Spleen (tissue), 13 donors: ENCODE measurements around the gene HHLA2. TPM values are rescaled to one million over a fixed set of nuclear protein-coding genes. Genes with fewer than 3 reads are reported as not detected.

Experiments
- DNase-seq: peaks from one replicate; pipeline ENCODE4 v3.0.0-alpha.2; 2020
- H3K27ac ChIP-seq, 8 donors: fragments of 200-600 bp; sonication (generic) in 7 of 8; 1 replicate in 4 of 8; 2 replicates in 4 of 8; pipeline versions ENCODE4 v1.5.0 to v1.8.0; 2016 to 2021; ENCODE audit warnings: inconsistent platforms in 4 of 8, mild to moderate bottlenecking in 4 of 8, moderate library complexity in 1 of 8
- H3K27me3 ChIP-seq, 7 donors: fragments of 200-600 bp; sonication (generic) in 6 of 7; replicated peaks in 1 of 7; 1 replicate in 4 of 7; 2 replicates in 3 of 7; pipeline versions ENCODE4 v1.5.0 to v1.8.0; 2016 to 2021; ENCODE audit warnings: inconsistent platforms in 3 of 7, mild to moderate bottlenecking in 1 of 7
- H3K36me3 ChIP-seq, 6 donors: fragments of 200-600 bp; sonication (generic) in 5 of 6; 1 replicate in 4 of 6; 2 replicates in 2 of 6; pipeline versions ENCODE4 v1.5.0 to v1.8.0; 2016 to 2021; ENCODE audit warnings: inconsistent platforms in 2 of 6
- H3K4me1 ChIP-seq, 6 donors: fragments of 200-600 bp; sonication (generic) in 5 of 6; 1 replicate in 3 of 6; 2 replicates in 3 of 6; pipeline versions ENCODE4 v1.5.0 to v1.8.0; 2016 to 2021; ENCODE audit warnings: inconsistent platforms in 3 of 6
- H3K4me3 ChIP-seq, 8 donors: fragments of 200-600 bp; sonication (generic) in 7 of 8; 1 replicate in 4 of 8; 2 replicates in 4 of 8; pipeline versions ENCODE4 v1.5.0 to v1.8.0; 2016 to 2021; ENCODE audit warnings: inconsistent platforms in 4 of 8, mild to moderate bottlenecking in 4 of 8, moderate library complexity in 2 of 8
- H3K9me3 ChIP-seq, 8 donors: fragments of 200-600 bp; sonication (generic) in 7 of 8; 1 replicate in 4 of 8; 2 replicates in 4 of 8; pipeline versions ENCODE4 v1.5.0 to v1.8.0; 2016 to 2021; ENCODE audit warnings: inconsistent platforms in 4 of 8
- POLR2A ChIP-seq, 3 donors: fragments of 450-650 bp; IDR thresholded peaks; one replicate each; pipeline ENCODE4 v1.5.1; 2017; ENCODE audit warnings: antibody characterized with exemption in 3 of 3, mild to moderate bottlenecking in 1 of 3
- POLR2AphosphoS5 ChIP-seq, 3 donors: sonication (generic); formaldehyde crosslinking; IDR thresholded peaks; one replicate each; pipeline ENCODE4 v1.5.1; 2017; ENCODE audit warnings: antibody characterized with exemption in 3 of 3
- WGBS, 5 donors: extraction: QIAGEN DNeasy Blood & Tissue Kit in 3 of 5; methylation state at CpG; one replicate each; pipeline versions ENCODE4 v1.1.5 to v1.1.7; 2013 to 2018; 5-methylcytosine and 5-hydroxymethylcytosine counted together
- intact Hi-C: fragments of 100-400 bp; cut with DNase I; formaldehyde crosslinking; loops from one replicate; pipeline ENCODE4 v1.15.0; 2023; ENCODE audit warnings: low total_unique reads
- long read RNA-seq, 2 donors: transcript quantifications; one replicate each; lab custom pipeline, GENCODE V29; 2026
- polyA plus RNA-seq, 3 donors: library from polyadenylated mRNA; stranded (reverse); fragments of 200-250 nt; gene quantifications; one replicate each; pipeline ENCODE4 v1.2.1, GENCODE V29; 2013
- total RNA-seq, 7 donors: library from RNA; depleted of rRNA in 3 of 7; stranded (reverse); fragments of >200 nt in 3 of 7; fragmentation: NEBNext Ultra II Directional in 4 of 7; extraction: Animal tissue kit (Norgen Biotek cat#: 25700) in 4 of 7; gene quantifications; one replicate each; pipeline versions ENCODE4 v1.1.0 to v1.2.1, GENCODE V29; 2016 to 2021
- TF ChIP-seq, protein P1 (sequence below), 11 experiments: fragments of 200-600 bp in 7 of 11; fragments of 450-650 bp in 4 of 11; sonication (generic) in 4 of 11; IDR thresholded peaks in 8 of 11; conservative IDR thresholded peaks in 3 of 11; 1 replicate in 7 of 11; 2 replicates in 4 of 11; pipeline versions ENCODE4 v1.4.0 to v1.8.0; 2016 to 2021; ENCODE audit warnings: antibody characterized with exemption in 11 of 11, inconsistent platforms in 4 of 11, mild to moderate bottlenecking in 1 of 11
- donor health status: healthy with polysubstance abuse.
- donor health status: DM: no; HTN: no; CAD: no; lungs with moderate emphysema.
- donor health status: DM: no; HTN: no; CAD: no.
- donor health status: Bipolar disorder and iron deficiency.
- donor health status: healthy.
- donor health status: DM: no; HTN: no; CAD: no.
- donor health status: DM: yes; HTN: yes; CAD: no.

The HHLA2 gene, protein sequence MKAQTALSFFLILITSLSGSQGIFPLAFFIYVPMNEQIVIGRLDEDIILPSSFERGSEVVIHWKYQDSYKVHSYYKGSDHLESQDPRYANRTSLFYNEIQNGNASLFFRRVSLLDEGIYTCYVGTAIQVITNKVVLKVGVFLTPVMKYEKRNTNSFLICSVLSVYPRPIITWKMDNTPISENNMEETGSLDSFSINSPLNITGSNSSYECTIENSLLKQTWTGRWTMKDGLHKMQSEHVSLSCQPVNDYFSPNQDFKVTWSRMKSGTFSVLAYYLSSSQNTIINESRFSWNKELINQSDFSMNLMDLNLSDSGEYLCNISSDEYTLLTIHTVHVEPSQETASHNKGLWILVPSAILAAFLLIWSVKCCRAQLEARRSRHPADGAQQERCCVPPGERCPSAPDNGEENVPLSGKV
- total RNA-seq = under 1 TPM in 3 of 7 donors, not detected in 4; 0.26 to 0.43 (median 0.37) TPM
- polyA plus RNA-seq = under 1 TPM; 0.09 to 0.11 (median 0.10) TPM
- long read RNA-seq, donor 1 = 0 reads
- long read RNA-seq, donor 2 = 0 reads

DNA sequence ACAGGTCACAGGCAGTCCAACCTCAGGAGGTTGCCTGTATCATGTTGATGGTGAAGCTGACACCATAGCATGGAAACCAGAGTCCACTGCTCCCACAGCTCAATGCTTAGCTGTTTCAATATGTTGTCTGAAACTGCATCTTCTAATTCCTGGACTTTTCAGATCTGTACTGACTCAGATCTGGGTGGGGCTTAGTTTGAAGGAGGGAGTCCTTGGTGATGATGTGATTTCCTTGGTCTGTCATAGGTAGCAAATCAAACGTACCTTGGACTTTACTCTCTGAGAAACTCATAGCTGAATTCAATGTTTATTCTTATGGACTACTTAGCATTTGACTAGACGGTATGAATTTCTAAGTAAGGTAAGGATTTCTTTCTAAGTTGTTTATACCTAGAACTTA, at the start of gene HHLA2:
HHLA2 (plus strand) TSS at position 310 of the 400 bp plus-strand sequence. CDS start 55,266 bp downstream, outside the sequence.
- no peak within 1 kb of the TSS for H3K4me3 ChIP-seq
- H3K27ac ChIP-seq = no peak within 1 kb of the TSS
- no peaks in the 10 kb centered on the region for H3K9me3 ChIP-seq
- intact Hi-C loops = no loop called here
- H3K36me3 ChIP-seq = no peaks in the 10 kb centered on the region
- no peak for TF ChIP-seq POLR2AphosphoS5 (IDR thresholded peaks at IDR 0.05)
- TF ChIP-seq, protein P1, sequence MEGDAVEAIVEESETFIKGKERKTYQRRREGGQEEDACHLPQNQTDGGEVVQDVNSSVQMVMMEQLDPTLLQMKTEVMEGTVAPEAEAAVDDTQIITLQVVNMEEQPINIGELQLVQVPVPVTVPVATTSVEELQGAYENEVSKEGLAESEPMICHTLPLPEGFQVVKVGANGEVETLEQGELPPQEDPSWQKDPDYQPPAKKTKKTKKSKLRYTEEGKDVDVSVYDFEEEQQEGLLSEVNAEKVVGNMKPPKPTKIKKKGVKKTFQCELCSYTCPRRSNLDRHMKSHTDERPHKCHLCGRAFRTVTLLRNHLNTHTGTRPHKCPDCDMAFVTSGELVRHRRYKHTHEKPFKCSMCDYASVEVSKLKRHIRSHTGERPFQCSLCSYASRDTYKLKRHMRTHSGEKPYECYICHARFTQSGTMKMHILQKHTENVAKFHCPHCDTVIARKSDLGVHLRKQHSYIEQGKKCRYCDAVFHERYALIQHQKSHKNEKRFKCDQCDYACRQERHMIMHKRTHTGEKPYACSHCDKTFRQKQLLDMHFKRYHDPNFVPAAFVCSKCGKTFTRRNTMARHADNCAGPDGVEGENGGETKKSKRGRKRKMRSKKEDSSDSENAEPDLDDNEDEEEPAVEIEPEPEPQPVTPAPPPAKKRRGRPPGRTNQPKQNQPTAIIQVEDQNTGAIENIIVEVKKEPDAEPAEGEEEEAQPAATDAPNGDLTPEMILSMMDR (IDR thresholded peaks at IDR 0.05 in 8 of 11, conservative IDR thresholded peaks at IDR 0.05 in 3 of 11) = no peak
- TF ChIP-seq POLR2A (IDR thresholded peaks at IDR 0.05) = no peak
- WGBS, 5 donors = 63 to 78% (median 69%) methylated on average over 2 of the region's 2 CpGs
- no peak for DNase-seq
- no peaks in the 10 kb centered on the region for H3K27me3 ChIP-seq
- peaks cover 0 to 22% (median 12%) of the 10 kb centered on the region in 6 donors for H3K4me1 ChIP-seq

DNA sequence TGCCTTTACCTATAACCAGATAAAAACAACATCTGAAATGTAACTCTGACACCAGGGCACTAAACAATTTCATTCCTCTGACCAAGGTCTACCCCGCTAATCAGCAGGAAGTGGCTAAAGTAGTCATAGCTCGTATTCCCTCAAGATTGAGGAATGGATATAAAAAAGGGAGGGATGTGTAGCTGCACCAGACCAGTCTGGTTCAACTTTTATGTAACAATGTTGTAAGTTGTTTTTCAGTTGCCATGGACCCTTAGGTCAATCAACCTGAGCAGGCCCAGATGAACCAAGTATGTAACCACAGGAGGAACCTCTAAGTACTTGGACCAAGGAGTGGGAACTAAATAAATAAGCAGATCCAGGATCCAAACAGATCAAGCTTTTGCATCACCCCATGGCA, 45.7 kb upstream of the HHLA2 start:
- no peak for DNase-seq
- WGBS, 5 donors = 65 to 75% (median 70%) methylated on average over 2 of the region's 2 CpGs
- Histone ChIP-seq H3K4me1 (no peaks in the 10 kb centered on the region), H3K27me3 (no peaks in the 10 kb centered on the region), H3K27ac (no peak overlapping the region), H3K9me3 (no peaks in the 10 kb centered on the region), H3K36me3 (no peaks in the 10 kb centered on the region), H3K4me3 (no peak overlapping the region)
- TF ChIP-seq POLR2A (IDR thresholded peaks at IDR 0.05) (no peak), POLR2AphosphoS5 (IDR thresholded peaks at IDR 0.05) (no peak)
- TF ChIP-seq, protein P1 (IDR thresholded peaks at IDR 0.05 in 8 of 11, conservative IDR thresholded peaks at IDR 0.05 in 3 of 11) = no peak
- intact Hi-C loops = no loop called here

DNA sequence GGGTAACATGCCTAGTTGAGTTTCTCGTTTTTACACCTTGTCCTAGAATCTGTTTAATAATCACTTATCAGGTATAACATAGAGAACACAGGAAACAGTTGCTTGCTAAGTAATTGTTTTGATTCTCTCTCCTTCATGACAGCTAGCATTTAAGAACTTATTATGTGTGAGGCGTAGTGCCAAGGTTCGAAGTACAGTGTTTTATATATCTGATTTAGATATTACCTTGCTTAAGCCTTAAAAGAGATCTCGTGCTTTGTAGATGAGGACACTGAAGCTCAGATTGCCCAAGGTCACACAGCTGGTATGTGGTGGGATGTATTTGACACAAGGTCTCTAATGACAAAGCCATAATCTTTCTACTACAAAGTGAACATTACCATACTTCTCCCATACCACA, 45.1 kb upstream of the HHLA2 start:
- intact Hi-C loops = no loop called here
- TF ChIP-seq, protein P1 (IDR thresholded peaks at IDR 0.05 in 8 of 11, conservative IDR thresholded peaks at IDR 0.05 in 3 of 11) = no peak
- TF ChIP-seq POLR2AphosphoS5 (IDR thresholded peaks at IDR 0.05) (no peak), POLR2A (IDR thresholded peaks at IDR 0.05) (no peak)
- no peak for DNase-seq
- H3K27me3 ChIP-seq = no peaks in the 10 kb centered on the region
- no peaks in the 10 kb centered on the region for H3K4me1 ChIP-seq
- no peaks in the 10 kb centered on the region for H3K36me3 ChIP-seq
- H3K4me3 ChIP-seq = no peak overlapping the region
- no peaks in the 10 kb centered on the region for H3K9me3 ChIP-seq
- no peak overlapping the region for H3K27ac ChIP-seq
- 87 to 94% (median 91%) methylated on average over 4 of the region's 4 CpGs for WGBS, 5 donors

DNA sequence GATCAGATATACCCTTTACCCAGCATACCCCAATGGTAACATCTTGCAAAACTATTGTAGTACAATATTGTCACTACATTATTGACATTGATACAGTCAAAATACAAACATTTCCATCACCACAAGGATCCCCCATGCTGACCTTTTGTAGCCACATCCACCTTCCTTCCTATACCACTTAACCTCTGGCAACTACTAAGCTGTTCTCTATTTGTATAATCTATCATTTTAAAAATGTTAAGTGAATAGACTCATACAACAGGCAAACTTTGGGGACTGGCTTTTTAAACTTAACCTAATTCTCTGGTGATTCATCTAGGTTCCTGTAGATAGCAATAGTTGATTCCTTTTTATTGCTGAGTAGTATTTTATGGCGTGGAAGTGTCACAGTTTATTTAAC, 44.5 kb upstream of the HHLA2 start:
- WGBS, 5 donors = 83 to 96% (median 86%) methylated on average over 1 of the region's 1 CpG
- H3K36me3 ChIP-seq = no peaks in the 10 kb centered on the region
- intact Hi-C loops = no loop called here

More for the DNA sequence above, 44.5 kb upstream of the HHLA2 start:
- Histone ChIP-seq H3K27ac (no peak overlapping the region), H3K4me1 (no peaks in the 10 kb centered on the region), H3K27me3 (no peaks in the 10 kb centered on the region), H3K9me3 (no peaks in the 10 kb centered on the region), H3K4me3 (no peak overlapping the region)
- no peak for DNase-seq
- TF ChIP-seq POLR2AphosphoS5 (IDR thresholded peaks at IDR 0.05) = no peak
- TF ChIP-seq, protein P1 (IDR thresholded peaks at IDR 0.05 in 8 of 11, conservative IDR thresholded peaks at IDR 0.05 in 3 of 11) = no peak
- no peak for TF ChIP-seq POLR2A (IDR thresholded peaks at IDR 0.05)
